H1 (cell line): ENCODE results near the gene CEP70. TPM values are rescaled to one million over a fixed set of nuclear protein-coding genes. Genes with fewer than 3 reads are reported as not detected.
A peak's percentile ranks its signal among the peaks of the same experiment; 100 is the strongest.

ENCODE experiments used
- CTCF ChIA-PET: fragments of 300-600 bp; sonication (Branson Sonifier 250); formaldehyde crosslinking; loops from one replicate; lab custom pipeline; 2021; ENCODE audit not compliant: partially characterized antibody; lab: Charles Lee
- POLR2A ChIA-PET: fragments of 300-600 bp; sonication (Branson Sonifier 250); formaldehyde crosslinking; loops from one replicate; lab custom pipeline; 2021; ENCODE audit warnings: inconsistent platforms; ENCODE audit not compliant: partially characterized antibody; lab: Charles Lee
- DNase-seq, 2 experiments: peaks; one replicate each; pipeline versions ENCODE4 v3.0.0 to v3.0.0-alpha.2; 2010 to 2022; ENCODE audit warnings: low spot score in 2 of 2, low read depth in 1 of 2, mixed read lengths in 1 of 2
- FAIRE-seq: peaks from 2 replicates; lab custom pipeline; 2011; peaks lifted over from hg19 to GRCh38; lab: Jason Lieb, UNC
- H2AFZ ChIP-seq: 2 replicates; pipeline ENCODE4 v1.8.1; 2012; ENCODE audit warnings: low read length, inconsistent platforms
- H2AK5ac ChIP-seq: 2 replicates; pipeline ENCODE4 v1.6.1; 2013; ENCODE audit warnings: low read depth, low read length
- H2BK120ac ChIP-seq: replicated peaks from 2 replicates; pipeline ENCODE3; 2013; ENCODE audit warnings: low read depth, low read length, inconsistent platforms
- H2BK12ac ChIP-seq: 2 replicates; pipeline ENCODE4 v1.6.1; 2013; ENCODE audit warnings: low read depth, low read length
- H2BK15ac ChIP-seq: 2 replicates; pipeline ENCODE4 v1.6.1; 2013; ENCODE audit warnings: low read length
- H2BK20ac ChIP-seq: 2 replicates; pipeline ENCODE4 v1.6.1; 2013; ENCODE audit warnings: low read length
- H2BK5ac ChIP-seq: 2 replicates; pipeline ENCODE4 v1.6.1; 2013; ENCODE audit warnings: low read depth, low read length
- H3K14ac ChIP-seq: 2 replicates; pipeline ENCODE4 v1.6.1; 2013; ENCODE audit warnings: inconsistent platforms; ENCODE audit not compliant: insufficient read length
- H3K18ac ChIP-seq: 2 replicates; pipeline ENCODE4 v1.6.1; 2013; ENCODE audit warnings: low read length; ENCODE audit errors: extremely low read depth
- H3K23ac ChIP-seq: 2 replicates; pipeline ENCODE4 v1.6.1; 2013; ENCODE audit warnings: inconsistent platforms; ENCODE audit not compliant: insufficient read length
- H3K23me2 ChIP-seq: 2 replicates; pipeline ENCODE4 v1.6.1; 2013; ENCODE audit warnings: low read depth, low read length
- H3K27ac ChIP-seq: 2 replicates; pipeline ENCODE4 v1.6.1; 2011; ENCODE audit warnings: low read depth, low read length, inconsistent platforms
- H3K27me3 ChIP-seq, 4 experiments: replicated peaks in 1 of 4; 1 replicate in 1 of 4; 2 replicates in 3 of 4; pipeline versions ENCODE4 v1.6.1 to v1.8.1; 2011 to 2013; ENCODE audit warnings: low read length in 3 of 4, mild to moderate bottlenecking in 3 of 4, inconsistent platforms in 2 of 4, mixed read lengths in 2 of 4, moderate library complexity in 1 of 4; ENCODE audit not compliant: control insufficient read depth in 3 of 4, insufficient read depth in 3 of 4; ENCODE audit errors: extremely low read depth in 1 of 4
- H3K36me3 ChIP-seq, 4 experiments: 2 replicates each; pipeline versions ENCODE4 v1.6.1 to v1.8.1; 2011 to 2013; ENCODE audit warnings: mild to moderate bottlenecking in 4 of 4, low read length in 3 of 4, moderate library complexity in 2 of 4, control low read depth in 1 of 4, inconsistent platforms in 1 of 4; ENCODE audit not compliant: insufficient read depth in 4 of 4, control insufficient read depth in 2 of 4
- H3K4ac ChIP-seq: replicated peaks from 2 replicates; pipeline ENCODE3; 2013; ENCODE audit warnings: low read length, low read depth, mixed read lengths, inconsistent platforms; ENCODE audit not compliant: insufficient read length
- H3K4me1 ChIP-seq, 4 experiments: replicated peaks in 1 of 4; 1 replicate in 1 of 4; 2 replicates in 3 of 4; pipeline versions ENCODE4 v1.6.1 to v1.8.1; 2011 to 2013; ENCODE audit warnings: low read length in 3 of 4, inconsistent platforms in 2 of 4, mixed read lengths in 1 of 4; ENCODE audit not compliant: insufficient read depth in 4 of 4, control insufficient read depth in 3 of 4
- H3K4me2 ChIP-seq, 2 experiments: 2 replicates each; pipeline versions ENCODE4 v1.6.1 to v1.8.1; 2011 to 2013; ENCODE audit warnings: low read depth in 2 of 2, low read length in 2 of 2, control low read depth in 1 of 2, inconsistent platforms in 1 of 2, mild to moderate bottlenecking in 1 of 2; ENCODE audit not compliant: insufficient read depth in 1 of 2
- H3K4me3 ChIP-seq, 4 experiments: fragments of 200-600, 300-600 bp in 1 of 4; sonication (generic), shearing (Covaris generic), sonication (Bioruptor Twin) in 1 of 4; 2 replicates each; pipeline versions ENCODE4 v1.5.1 to v1.8.1; 2011 to 2016; ENCODE audit warnings: low read length in 4 of 4, low read depth in 3 of 4, control low read depth in 2 of 4, inconsistent platforms in 2 of 4, mild to moderate bottlenecking in 2 of 4, mixed read lengths in 1 of 4, moderate library complexity in 1 of 4; ENCODE audit not compliant: insufficient read depth in 2 of 4; ENCODE audit errors: extremely low read depth in 1 of 4
- H3K56ac ChIP-seq: replicated peaks from 2 replicates; pipeline ENCODE3; 2013; ENCODE audit warnings: low read depth, mild to moderate bottlenecking, mixed read lengths, low read length, inconsistent platforms; ENCODE audit not compliant: insufficient read length
- H3K79me1 ChIP-seq: 2 replicates; pipeline ENCODE4 v1.6.1; 2013; ENCODE audit warnings: low read depth, low read length, control low read depth
- H3K79me2 ChIP-seq, 2 experiments: 2 replicates each; pipeline versions ENCODE4 v1.6.1 to v1.8.1; 2012 to 2013; ENCODE audit warnings: low read length in 2 of 2, mild to moderate bottlenecking in 2 of 2, inconsistent platforms in 1 of 2; ENCODE audit not compliant: insufficient read depth in 2 of 2, control insufficient read depth in 1 of 2
- H3K9ac ChIP-seq, 4 experiments: replicated peaks in 1 of 4; 1 replicate in 1 of 4; 2 replicates in 3 of 4; pipeline versions ENCODE4 v1.6.1 to v1.8.1; 2011 to 2013; ENCODE audit warnings: low read depth in 3 of 4, low read length in 3 of 4, control low read depth in 2 of 4, mild to moderate bottlenecking in 2 of 4, moderate library complexity in 2 of 4, inconsistent platforms in 1 of 4; ENCODE audit errors: extremely low read depth in 1 of 4
- H3K9me3 ChIP-seq, 2 experiments: 2 replicates each; pipeline versions ENCODE4 v1.6.1 to v1.8.1; 2012 to 2013; ENCODE audit warnings: mild to moderate bottlenecking in 2 of 2, moderate library complexity in 2 of 2, control low read depth in 1 of 2, inconsistent platforms in 1 of 2, low read depth in 1 of 2, low read length in 1 of 2, mixed read lengths in 1 of 2; ENCODE audit not compliant: insufficient read depth in 2 of 2
- H4K20me1 ChIP-seq, 2 experiments: replicated peaks in 1 of 2; 2 replicates each; pipeline versions ENCODE3 to v1.8.1; 2011 to 2013; ENCODE audit warnings: inconsistent platforms in 2 of 2, low read length in 2 of 2, mild to moderate bottlenecking in 1 of 2; ENCODE audit not compliant: insufficient read depth in 2 of 2, control insufficient read depth in 1 of 2
- H4K5ac ChIP-seq: 2 replicates; pipeline ENCODE4 v1.6.1; 2013; ENCODE audit warnings: low read length, low read depth, mixed read lengths, inconsistent platforms; ENCODE audit not compliant: insufficient read length
- H4K8ac ChIP-seq: 2 replicates; pipeline ENCODE4 v1.8.0; 2013; ENCODE audit warnings: mild to moderate bottlenecking, moderate library complexity, low read length, inconsistent platforms; ENCODE audit not compliant: insufficient read depth; ENCODE audit errors: extremely low read depth
- H4K91ac ChIP-seq: replicated peaks from 2 replicates; pipeline ENCODE3; 2013; ENCODE audit warnings: low read length, mixed read lengths, inconsistent platforms; ENCODE audit not compliant: insufficient read length
- ATF3 ChIP-seq: IDR thresholded peaks from 2 replicates; pipeline ENCODE4 v1.6.1; 2011; ENCODE audit warnings: low read depth, mild to moderate bottlenecking, low read length; ENCODE audit not compliant: insufficient read depth
- CHD2 ChIP-seq: IDR thresholded peaks from 2 replicates; pipeline ENCODE4 v1.6.1; 2012; ENCODE audit warnings: low read length, improper control_type of control experiment
- FOSL1 ChIP-seq: IDR thresholded peaks from 2 replicates; pipeline ENCODE4 v1.6.1; 2011; ENCODE audit warnings: mild to moderate bottlenecking, low read depth, low read length, moderate library complexity; ENCODE audit not compliant: insufficient read depth
- HDAC6 ChIP-seq: IDR thresholded peaks from one replicate; pipeline ENCODE4 v1.7.1; 2012; ENCODE audit warnings: low read depth, mild to moderate bottlenecking, inconsistent platforms, low read length, moderate library complexity
- KDM1A ChIP-seq: fragments of 200-600, 300-600 bp; sonication (generic); IDR thresholded peaks from 2 replicates; pipeline ENCODE4 v1.7.1; 2016; ENCODE audit warnings: mild to moderate bottlenecking, low read length, borderline replicate concordance
- MAX ChIP-seq: IDR thresholded peaks from 2 replicates; pipeline ENCODE4 v1.6.1; 2012; ENCODE audit warnings: inconsistent platforms
- NANOG ChIP-seq: IDR thresholded peaks from 2 replicates; pipeline ENCODE4 v1.6.1; 2011; ENCODE audit warnings: low read length, low read depth, mild to moderate bottlenecking, inconsistent platforms; ENCODE audit not compliant: insufficient read depth, poor library complexity, severe bottlenecking
- NRF1 ChIP-seq: IDR thresholded peaks from 2 replicates; pipeline ENCODE4 v1.6.1; 2011; ENCODE audit warnings: mild to moderate bottlenecking, low read depth, low read length, improper control_type of control experiment
- RXRA ChIP-seq: IDR thresholded peaks from 2 replicates; pipeline ENCODE4 v1.6.1; 2011; ENCODE audit warnings: low read depth, mild to moderate bottlenecking, low read length, moderate library complexity; ENCODE audit not compliant: insufficient read depth
- SRF ChIP-seq: IDR thresholded peaks from 2 replicates; pipeline ENCODE4 v1.6.1; 2011; ENCODE audit warnings: mild to moderate bottlenecking, low read depth, low read length, moderate library complexity
- WGBS, 2 experiments: shearing (Covaris generic) in 1 of 2; methylation state at CpG; one replicate each; pipeline versions ENCODE4 v1.1.6 to v1.1.7; 2013 to 2015; ENCODE audit warnings: low lambda C conversion rate in 2 of 2, mixed read lengths in 2 of 2, inconsistent platforms in 1 of 2, low coverage in 1 of 2, missing lambda C conversion rate in 1 of 2; ENCODE audit not compliant: insufficient replicate concordance in 2 of 2, insufficient coverage in 1 of 2, insufficient read length in 1 of 2; ENCODE audit errors: extremely low coverage in 1 of 2, missing lambda C conversion rate in 1 of 2; 5-methylcytosine and 5-hydroxymethylcytosine counted together
- polyA plus RNA-seq, 7 experiments: library from polyadenylated mRNA; depleted of rRNA in 3 of 7; stranded (reverse) in 5 of 7; unstranded in 2 of 7; fragments of >200 nt in 5 of 7; fragments of 200-250 nt in 2 of 7; gene quantifications; 1 replicate in 5 of 7; 2 replicates in 1 of 7; 4 replicates in 1 of 7; pipeline versions ENCODE4 v1.2.1 to v1.2.3, GENCODE V29; 2011 to 2013; ENCODE audit warnings: missing spikeins in 2 of 7, mixed read lengths in 2 of 7
- total RNA-seq: library from RNA; stranded (reverse); fragmentation: NEBNext Ultra II Directional; extraction: Animal tissue kit (Norgen Biotek cat#: 25700); gene quantifications from 2 replicates; pipeline ENCODE4 v1.2.1, GENCODE V29; 2021

CEP70 gene
- total and polyA plus RNA-seq, 2 of the 8 experiments (the other 6 are each of a cell fraction or from before 2014, with no cell fraction given): 3.9 to 26.2 TPM

GRCh38 chr3:138609898-138610266 is 15.8 kb upstream of the CEP70 start:
- Histone ChIP-seq H3K4me1 (peaks cover 0 to 5% (median 4%) of the 10 kb centered on the region in 4 experiments; a peak in 6 of 7 replicates), H3K4me2 (peak overlapping the region; percentile 85 to 86; a peak in 3 of 4 replicates), H3K23me2 (peaks cover 6% of the 10 kb centered on the region; the same call in 1 of the 2 replicates), H3K79me1 (no peaks in the 10 kb centered on the region), H2BK120ac (no peak overlapping the region), H2BK5ac (no peak overlapping the region), H4K5ac (no peak overlapping the region), H2AK5ac (no peak overlapping the region), H3K4ac (no peak overlapping the region), H3K14ac (no peak overlapping the region), H3K9me3 (no peaks in the 10 kb centered on the region), H2BK20ac (no peak overlapping the region), H3K56ac (no peak overlapping the region), H3K27ac (no peak overlapping the region), H3K23ac (no peak overlapping the region), H2AFZ (no peak overlapping the region), H4K20me1 (no peaks in the 10 kb centered on the region), H2BK15ac (no peak overlapping the region), H4K91ac (no peak overlapping the region), H3K27me3 (peaks cover 0 to 4% (median 1%) of the 10 kb centered on the region in 4 experiments; a peak in 2 of 7 replicates), H4K8ac (no peak overlapping the region), H3K79me2 (no peaks in the 10 kb centered on the region), H3K9ac (no peak overlapping the region), H3K36me3 (no peaks in the 10 kb centered on the region), H3K18ac (no peak overlapping the region), H2BK12ac (no peak overlapping the region), H3K4me3 (peak overlapping the region in 2 of 4 experiments; percentile 56 to 80; a peak in 3 of 8 replicates)
- 69% methylated on average over 6 of the region's 6 CpGs; no CpG with 5 or more reads in 1 of the 2 experiments for WGBS, 2 experiments
- POLR2A ChIA-PET: interaction anchor here (1.0 to 2.2 kb wide), 3 partner anchors 12 to 21 kb away, joined by 3 to 16 read pairs (median 3); partner anchors contain the start of gene CEP70
- FAIRE-seq (no peak), DNase-seq (no peak)
- CTCF ChIA-PET: interaction anchor here (1.2 kb wide), 2 partner anchors 16 to 323 kb away, joined by 3 read pairs; partner anchors contain the start of gene CEP70
- TF ChIP-seq SRF (no peak), ATF3 (no peak), HDAC6 (no peak), CHD2 (no peak), MAX (no peak), NRF1 (no peak), KDM1A (no peak), RXRA (no peak), NANOG (no peak), FOSL1 (no peak)
